Caco-2 (cell line): ENCODE measurements around the gene PLA2G4B. TPM values are rescaled to one million over a fixed set of nuclear protein-coding genes. Genes with fewer than 3 reads are reported as not detected.
A peak's percentile ranks its signal among the peaks of the same experiment; 100 is the strongest.

ENCODE experiments used
- BruUV-seq: library from RNA; stranded (reverse); fragments of 400-500 nt; replicated peaks from 2 replicates; lab custom pipeline; 2021; lab: Mats Ljungman, UMichigan
- CTCF ChIA-PET: fragments of 300-600 bp; sonication (Branson Sonifier 250); formaldehyde crosslinking; loops from one replicate; lab custom pipeline; 2022; ENCODE audit warnings: antibody characterized with exemption; lab: Charles Lee
- POLR2A ChIA-PET: fragments of 300-600 bp; sonication (Branson Sonifier 250); formaldehyde crosslinking; loops from one replicate; lab custom pipeline; 2022; ENCODE audit warnings: antibody characterized with exemption; lab: Charles Lee
- DNase-seq, 2 experiments: peaks; one replicate each; pipeline versions ENCODE4 v3.0.0 to v3.0.0-alpha.2; 2020 to 2022
- H3K27me3 ChIP-seq: replicated peaks from 2 replicates; pipeline ENCODE4 v1.6.0; 2011; ENCODE audit warnings: low read length; ENCODE audit not compliant: control insufficient read depth, insufficient read depth
- H3K36me3 ChIP-seq: 2 replicates; pipeline ENCODE4 v1.5.1; 2011; ENCODE audit warnings: low read length; ENCODE audit not compliant: control insufficient read depth, insufficient read depth
- H3K4me1 ChIP-seq: fragments of 250-450 bp; sonication (Bioruptor Pico); 2 replicates; pipeline ENCODE4 v1.5.1; 2020; ENCODE audit warnings: mild to moderate bottlenecking
- H3K4me3 ChIP-seq: 2 replicates; pipeline ENCODE4 v1.5.1; 2011; ENCODE audit warnings: low read depth, mild to moderate bottlenecking, control low read depth, low read length
- H3K9me3 ChIP-seq: fragments of 250-450 bp; sonication (Bioruptor Pico); 2 replicates; pipeline ENCODE4 v1.5.1; 2020; ENCODE audit warnings: mild to moderate bottlenecking, moderate library complexity
- H3K27ac Mint-ChIP-seq: one replicate; pipeline ENCODE4 v1.8.0; 2022; ENCODE audit warnings: mixed read lengths; ENCODE audit not compliant: unreplicated experiment
- H3K27me3 Mint-ChIP-seq: one replicate; pipeline ENCODE4 v1.8.0; 2022; ENCODE audit warnings: mixed read lengths; ENCODE audit not compliant: insufficient read depth, unreplicated experiment
- H3K36me3 Mint-ChIP-seq: one replicate; pipeline ENCODE4 v1.8.0; 2022; ENCODE audit warnings: mild to moderate bottlenecking, mixed read lengths; ENCODE audit not compliant: insufficient read depth, unreplicated experiment
- H3K4me1 Mint-ChIP-seq: one replicate; pipeline ENCODE4 v1.8.0; 2022; ENCODE audit warnings: low read depth, mixed read lengths; ENCODE audit not compliant: unreplicated experiment
- H3K4me3 Mint-ChIP-seq: one replicate; pipeline ENCODE4 v1.8.0; 2022; ENCODE audit warnings: mild to moderate bottlenecking, moderate library complexity, mixed read lengths; ENCODE audit not compliant: unreplicated experiment
- H3K9me3 Mint-ChIP-seq: one replicate; pipeline ENCODE4 v1.8.0; 2022; ENCODE audit warnings: mixed read lengths; ENCODE audit not compliant: unreplicated experiment
- intact Hi-C: fragments of 100-400 bp; cut with micrococcal nuclease; formaldehyde crosslinking; loops from one replicate; pipeline ENCODE4 v1.10.0; 2022; ENCODE audit not compliant: unreplicated experiment
- total RNA-seq: library from RNA; stranded (reverse); gene quantifications from 2 replicates; pipeline ENCODE4 v1.2.3, GENCODE V29; 2022
- TF ChIP-seq, protein P1 (sequence below), 2 experiments: fragments of 200-600 bp in 1 of 2; IDR thresholded peaks; 1 replicate in 1 of 2; 2 replicates in 1 of 2; pipeline versions ENCODE4 v1.5.1 to v1.8.0; 2011 to 2022; ENCODE audit warnings: antibody characterized with exemption in 1 of 2, control low read depth in 1 of 2, inconsistent platforms in 1 of 2, low read depth in 1 of 2, low read length in 1 of 2, mild to moderate bottlenecking in 1 of 2, moderate library complexity in 1 of 2; ENCODE audit not compliant: insufficient read depth in 1 of 2, severe bottlenecking in 1 of 2, unreplicated experiment in 1 of 2

The PLA2G4B gene
- total RNA-seq, 1 experiment from 2014 or later = 6.0 TPM

- Histone ChIP-seq H3K27me3 (no peaks in the 10 kb centered on the region), H3K4me3 (no peak overlapping the region), H3K36me3 (no peaks in the 10 kb centered on the region), H3K9me3 (no peaks in the 10 kb centered on the region), H3K4me1 (peaks cover 38% of the 10 kb centered on the region)
- Mint-ChIP-seq H3K27me3 (no peaks in the 10 kb centered on the region), H3K4me3 (no peak overlapping the region), H3K4me1 (peaks cover 31% of the 10 kb centered on the region), H3K27ac (peak overlapping the region; percentile 39), H3K36me3 (peaks cover 5% of the 10 kb centered on the region), H3K9me3 (no peaks in the 10 kb centered on the region)
- no peak for DNase-seq
- ChIA-PET POLR2A (interaction anchor here (0.7 kb wide), 1 partner anchor 51 kb away, joined by 3 read pairs; no protein-coding TSS in a partner anchor), CTCF (no interaction called here)
- TF ChIP-seq, protein P1, sequence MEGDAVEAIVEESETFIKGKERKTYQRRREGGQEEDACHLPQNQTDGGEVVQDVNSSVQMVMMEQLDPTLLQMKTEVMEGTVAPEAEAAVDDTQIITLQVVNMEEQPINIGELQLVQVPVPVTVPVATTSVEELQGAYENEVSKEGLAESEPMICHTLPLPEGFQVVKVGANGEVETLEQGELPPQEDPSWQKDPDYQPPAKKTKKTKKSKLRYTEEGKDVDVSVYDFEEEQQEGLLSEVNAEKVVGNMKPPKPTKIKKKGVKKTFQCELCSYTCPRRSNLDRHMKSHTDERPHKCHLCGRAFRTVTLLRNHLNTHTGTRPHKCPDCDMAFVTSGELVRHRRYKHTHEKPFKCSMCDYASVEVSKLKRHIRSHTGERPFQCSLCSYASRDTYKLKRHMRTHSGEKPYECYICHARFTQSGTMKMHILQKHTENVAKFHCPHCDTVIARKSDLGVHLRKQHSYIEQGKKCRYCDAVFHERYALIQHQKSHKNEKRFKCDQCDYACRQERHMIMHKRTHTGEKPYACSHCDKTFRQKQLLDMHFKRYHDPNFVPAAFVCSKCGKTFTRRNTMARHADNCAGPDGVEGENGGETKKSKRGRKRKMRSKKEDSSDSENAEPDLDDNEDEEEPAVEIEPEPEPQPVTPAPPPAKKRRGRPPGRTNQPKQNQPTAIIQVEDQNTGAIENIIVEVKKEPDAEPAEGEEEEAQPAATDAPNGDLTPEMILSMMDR (IDR thresholded peaks at IDR 0.05; ENCODE audit: insufficient read depth in 1 of 2, low read depth in 1 of 2, low read length in 1 of 2, severe bottlenecking in 1 of 2, unreplicated experiment in 1 of 2) = no peak
- no TSS peak for BruUV-seq
- intact Hi-C loops = no loop called here
These were observed 46.5 kb upstream of the PLA2G4B start for GRCh38 chr15:41792000-41792637.

- no peak for DNase-seq
- no peak overlapping the region for H3K27ac Mint-ChIP-seq
- H3K4me3 Mint-ChIP-seq = no peak overlapping the region
- Histone ChIP-seq H3K36me3 (no peaks in the 10 kb centered on the region), H3K4me3 (no peak overlapping the region), H3K4me1 (peaks cover 40% of the 10 kb centered on the region), H3K9me3 (no peaks in the 10 kb centered on the region), H3K27me3 (no peaks in the 10 kb centered on the region)
- intact Hi-C loops = no loop called here
- H3K9me3 Mint-ChIP-seq = no peaks in the 10 kb centered on the region
- H3K36me3 Mint-ChIP-seq = peaks cover 5% of the 10 kb centered on the region
- no peaks in the 10 kb centered on the region for H3K27me3 Mint-ChIP-seq
- POLR2A ChIA-PET = no interaction called here
- BruUV-seq = no TSS peak
- CTCF ChIA-PET = interaction anchor here (1.1 kb wide), 1 partner anchor 20 kb away, joined by 4 read pairs; the partner anchor contains the start of gene MAPKBP1
- peaks cover 26% of the 10 kb centered on the region for H3K4me1 Mint-ChIP-seq
- TF ChIP-seq, protein P1 (IDR thresholded peaks at IDR 0.05; ENCODE audit: insufficient read depth in 1 of 2, low read depth in 1 of 2, low read length in 1 of 2, severe bottlenecking in 1 of 2, unreplicated experiment in 1 of 2) = no peak
These were observed 44.6 kb upstream of the PLA2G4B start for GRCh38 chr15:41794081-41794480.

DNA sequence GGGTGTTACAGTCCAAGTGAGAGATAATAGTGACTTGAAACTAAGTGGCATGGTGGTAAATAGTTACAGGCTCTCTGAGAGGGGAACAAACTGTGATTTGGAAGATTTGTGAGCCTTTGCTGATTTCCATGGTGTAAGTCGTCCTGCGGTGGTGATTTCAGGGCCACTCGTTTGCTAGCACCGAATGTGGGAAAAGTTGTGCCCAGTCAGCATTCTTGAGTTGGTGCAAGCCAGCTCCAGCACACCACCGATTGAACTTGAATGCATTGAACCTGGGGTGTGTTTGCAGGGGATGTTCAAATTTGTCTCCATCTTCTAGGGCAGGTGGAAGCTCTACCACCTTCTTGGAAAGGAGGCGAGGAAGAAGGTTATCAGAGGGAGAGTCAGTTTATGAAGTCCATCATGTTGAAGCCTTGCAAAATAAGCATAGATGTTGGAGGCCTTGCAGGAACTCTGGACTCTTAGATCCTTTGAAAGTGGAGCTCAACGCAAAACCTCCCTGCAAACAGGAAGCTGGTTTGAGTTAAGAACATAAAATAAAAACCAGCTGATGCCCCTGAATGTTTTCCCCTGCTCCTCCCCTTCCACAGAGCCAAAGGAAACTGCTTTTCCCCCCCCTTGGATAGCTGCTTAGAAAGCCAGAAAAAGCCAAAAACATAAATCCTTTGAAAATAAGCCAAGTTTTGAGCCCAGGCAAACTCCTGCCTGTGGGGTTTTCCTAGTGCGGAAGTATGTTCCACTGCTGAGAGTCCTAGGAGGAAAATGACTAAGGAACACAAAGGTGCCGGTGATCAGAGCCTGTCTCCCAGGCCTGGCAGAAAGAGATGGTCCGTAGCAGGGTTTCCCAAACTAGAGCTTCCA, 42.4 kb upstream of the PLA2G4B start:
- H3K4me1 Mint-ChIP-seq = peaks cover 13% of the 10 kb centered on the region
- H3K9me3 ChIP-seq = no peaks in the 10 kb centered on the region
- H3K4me3 ChIP-seq = no peak overlapping the region
- H3K27ac Mint-ChIP-seq = no peak overlapping the region
- peaks cover 25% of the 10 kb centered on the region for H3K4me1 ChIP-seq
- TF ChIP-seq, protein P1 (IDR thresholded peaks at IDR 0.05; ENCODE audit: insufficient read depth in 1 of 2, low read depth in 1 of 2, low read length in 1 of 2, severe bottlenecking in 1 of 2, unreplicated experiment in 1 of 2) = no peak
- ChIA-PET POLR2A (interaction anchor here (0.8 kb wide), 1 partner anchor 22 kb away, joined by 3 read pairs; the partner anchor contains the start of gene MAPKBP1), CTCF (no interaction called here)
- no peaks in the 10 kb centered on the region for H3K27me3 ChIP-seq
- no peak overlapping the region for H3K4me3 Mint-ChIP-seq
- H3K36me3 ChIP-seq = no peaks in the 10 kb centered on the region
- H3K36me3 Mint-ChIP-seq = peaks cover 15% of the 10 kb centered on the region
- H3K9me3 Mint-ChIP-seq = no peaks in the 10 kb centered on the region
- DNase-seq = no peak
- H3K27me3 Mint-ChIP-seq = no peaks in the 10 kb centered on the region
- intact Hi-C loops = no loop called here
- BruUV-seq = no TSS peak
